ENCODE measurements around the gene ZNF227.

The ZNF227 gene

DNA sequence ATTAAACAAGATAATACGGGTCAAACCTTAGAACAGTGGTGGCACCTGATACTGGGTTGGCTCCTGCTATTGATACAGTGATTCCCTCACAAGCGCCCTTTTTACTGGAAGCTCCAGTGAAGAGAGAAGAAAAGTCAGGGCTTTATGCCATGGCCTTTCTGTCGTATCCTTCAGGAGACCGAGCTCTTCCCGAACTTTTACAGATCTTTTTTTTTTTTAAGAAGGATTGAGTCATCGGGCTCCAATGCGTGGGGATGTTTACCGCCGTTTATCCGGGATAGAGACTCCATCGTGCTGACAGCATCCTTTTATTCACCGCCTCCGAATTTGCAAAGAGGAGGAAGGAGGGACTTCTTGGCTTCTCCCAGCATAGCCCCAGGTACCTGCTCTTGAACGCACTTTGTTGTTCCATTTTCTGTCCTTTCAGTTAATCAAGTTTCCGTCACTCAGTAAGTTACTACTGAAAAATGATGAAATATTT, 574 bp downstream of the ZNF227 start:
- TF ChIP-seq GATA2 (IDR thresholded peaks at IDR 0.05; ENCODE audit: low read depth, low read length) (no peak), GATA3 (IDR thresholded peaks at IDR 0.05; ENCODE audit: low read depth, low read length) (no peak)

DNA sequence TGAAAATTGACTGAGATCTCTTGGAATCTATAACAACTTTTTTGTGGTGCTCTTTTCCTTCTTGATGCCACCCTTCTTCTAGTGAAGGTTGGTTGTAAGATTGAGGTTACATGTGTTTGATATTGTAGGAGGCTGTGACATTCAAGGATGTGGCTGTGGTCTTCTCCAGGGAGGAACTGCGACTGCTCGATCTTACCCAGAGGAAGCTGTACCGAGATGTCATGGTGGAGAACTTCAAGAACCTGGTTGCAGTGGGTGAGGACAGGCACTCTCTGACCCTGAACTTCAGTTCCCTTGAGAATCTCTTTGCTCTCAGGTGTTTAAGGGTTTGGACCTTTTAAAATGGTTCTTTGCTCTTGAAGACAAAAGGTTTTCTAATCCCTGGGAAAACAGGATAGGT, 16.0 kb downstream of the ZNF227 start:
- TF ChIP-seq GATA2 (IDR thresholded peaks at IDR 0.05; ENCODE audit: low read depth, low read length), result no peak
- TF ChIP-seq GATA3 (IDR thresholded peaks at IDR 0.05; ENCODE audit: low read depth, low read length), result no peak

DNA sequence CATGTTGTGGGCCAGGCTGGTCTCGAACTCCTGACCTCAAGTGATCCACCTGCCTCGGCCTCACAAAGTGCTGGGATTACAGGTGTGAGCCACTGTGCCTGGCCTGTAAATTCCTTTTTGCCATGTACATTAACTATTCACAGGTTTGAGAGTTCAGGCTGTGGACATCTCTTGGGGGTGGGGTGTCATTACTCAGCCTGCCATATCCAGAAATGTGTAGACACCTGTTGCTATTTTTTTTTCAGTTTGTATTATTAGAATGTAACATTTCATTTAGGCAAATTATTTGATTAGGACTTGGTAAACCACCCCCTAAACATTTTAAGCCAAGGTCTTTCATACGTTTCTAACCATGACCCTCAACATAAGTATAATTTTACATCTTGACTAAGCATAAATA, 20.5 kb downstream of the ZNF227 start:
- TF ChIP-seq GATA2 (IDR thresholded peaks at IDR 0.05; ENCODE audit: low read depth, low read length) (no peak), GATA3 (IDR thresholded peaks at IDR 0.05; ENCODE audit: low read depth, low read length) (no peak)

DNA sequence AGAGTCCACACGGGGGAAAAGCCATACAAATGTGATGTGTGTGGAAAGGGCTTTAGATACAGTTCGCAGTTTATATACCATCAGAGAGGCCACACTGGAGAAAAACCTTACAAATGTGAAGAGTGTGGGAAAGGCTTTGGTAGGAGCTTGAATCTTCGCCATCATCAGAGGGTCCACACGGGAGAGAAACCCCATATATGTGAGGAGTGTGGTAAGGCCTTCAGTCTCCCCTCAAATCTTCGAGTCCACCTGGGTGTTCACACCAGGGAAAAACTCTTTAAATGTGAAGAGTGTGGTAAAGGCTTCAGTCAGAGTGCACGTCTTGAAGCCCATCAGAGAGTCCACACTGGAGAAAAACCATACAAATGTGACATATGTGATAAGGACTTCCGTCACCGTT, 24.1 kb downstream of the ZNF227 start:
- TF ChIP-seq GATA3 (IDR thresholded peaks at IDR 0.05; ENCODE audit: low read depth, low read length), result no peak

DNA sequence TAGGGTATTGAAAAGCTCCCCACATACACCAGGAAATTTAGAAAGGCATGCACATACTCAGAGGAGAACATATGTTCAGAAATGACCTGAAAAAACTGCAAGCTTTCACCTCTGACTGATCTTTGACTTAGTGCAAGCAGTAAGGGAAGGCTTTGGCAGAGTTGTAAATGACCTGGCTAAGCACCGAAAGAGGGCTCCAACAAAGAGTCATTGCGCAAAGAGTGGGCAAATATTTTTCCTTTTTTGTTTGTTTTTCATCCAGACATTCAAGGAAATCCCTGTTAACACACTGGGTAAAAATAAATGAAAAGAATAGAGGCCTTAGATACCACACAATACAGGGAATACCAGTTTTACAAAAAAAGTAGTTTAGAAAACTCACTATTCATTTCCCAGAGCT, 42.2 kb downstream of the ZNF227 start:
- TF ChIP-seq GATA2 (IDR thresholded peaks at IDR 0.05; ENCODE audit: low read depth, low read length) (no peak), GATA3 (IDR thresholded peaks at IDR 0.05; ENCODE audit: low read depth, low read length) (no peak)

DNA sequence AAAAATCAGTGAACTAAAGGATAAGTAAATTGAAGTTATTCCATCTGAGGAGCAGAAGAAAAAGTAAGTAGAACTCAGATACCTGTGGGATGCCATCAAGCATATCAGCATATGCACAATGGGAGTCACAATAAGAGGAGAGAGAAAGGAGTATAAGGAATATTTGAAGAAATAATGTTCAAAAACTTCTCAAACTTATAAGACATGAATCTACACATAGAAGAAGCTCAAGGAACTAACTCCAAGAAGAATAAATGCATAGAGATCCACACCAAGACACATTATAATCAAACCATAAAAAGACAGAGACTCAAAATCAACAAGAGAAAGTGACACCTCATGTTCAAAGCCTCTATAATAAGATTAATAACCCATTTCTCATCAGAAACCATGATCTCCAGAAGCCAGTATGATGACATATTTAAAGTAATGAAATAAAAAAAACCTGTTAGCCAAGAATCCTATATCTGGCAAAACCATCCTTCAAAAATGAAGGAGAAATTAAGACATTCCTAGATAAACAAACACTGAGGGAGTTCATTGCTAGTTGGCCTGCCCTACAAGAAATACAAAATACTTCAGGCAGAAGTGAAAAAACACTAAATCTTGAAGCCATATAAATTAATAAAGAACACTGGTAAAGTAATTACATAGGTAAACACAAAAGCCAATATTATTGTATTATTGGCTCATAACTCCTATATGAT, 43.5 kb downstream of the ZNF227 start:
- no peak for TF ChIP-seq GATA2 (IDR thresholded peaks at IDR 0.05; ENCODE audit: low read depth, low read length)
- no peak for TF ChIP-seq GATA3 (IDR thresholded peaks at IDR 0.05; ENCODE audit: low read depth, low read length)

DNA sequence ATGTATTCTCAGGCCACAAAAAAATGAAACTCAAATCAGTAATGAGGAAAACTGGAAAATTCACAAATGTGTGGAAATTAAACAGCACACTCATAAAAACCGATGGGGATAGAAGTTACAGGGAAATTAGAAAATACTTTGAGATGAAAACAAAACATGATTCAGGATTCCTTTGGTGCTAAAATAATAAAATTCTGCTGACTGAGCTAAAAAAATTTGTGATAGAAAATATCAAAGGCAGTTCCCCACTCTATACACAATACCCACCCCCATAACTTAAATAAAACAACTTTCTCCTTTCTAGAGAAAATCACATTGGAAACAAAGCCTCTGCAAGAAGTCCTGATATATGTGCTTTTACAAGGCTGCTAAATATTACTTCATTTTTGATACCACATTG, 45.8 kb downstream of the ZNF227 start:
- TF ChIP-seq GATA2 (IDR thresholded peaks at IDR 0.05; ENCODE audit: low read depth, low read length) (no peak), GATA3 (IDR thresholded peaks at IDR 0.05; ENCODE audit: low read depth, low read length) (no peak)

DNA sequence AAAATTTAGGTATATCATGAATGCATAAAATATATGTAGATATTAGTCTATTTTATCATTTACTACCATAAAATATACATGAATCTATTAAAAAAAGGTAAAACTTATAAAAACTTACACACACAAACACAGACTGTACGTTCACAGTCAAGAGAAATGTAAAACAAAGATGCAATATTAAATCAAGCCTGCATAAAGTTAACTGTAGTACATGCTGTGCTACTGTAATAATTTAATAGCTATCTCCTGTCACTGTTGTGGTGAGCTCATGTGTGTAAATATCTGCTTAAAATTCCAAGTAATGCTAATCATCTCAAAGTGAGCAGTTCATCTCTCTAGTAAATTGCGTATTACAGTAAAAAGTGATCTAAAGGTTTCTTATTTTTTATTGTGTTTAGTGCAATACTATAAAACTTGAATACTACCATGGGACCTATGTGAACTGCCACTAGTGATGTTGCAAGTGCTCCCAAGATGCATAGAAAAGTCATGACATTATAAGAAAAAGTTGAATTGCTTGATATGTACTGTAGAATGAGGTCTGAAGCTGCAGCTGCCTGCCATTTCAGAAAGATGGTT, 46.6 kb downstream of the ZNF227 start:
- TF ChIP-seq GATA3 (IDR thresholded peaks at IDR 0.05; ENCODE audit: low read depth, low read length) (no peak), GATA2 (IDR thresholded peaks at IDR 0.05; ENCODE audit: low read depth, low read length) (no peak)

DNA sequence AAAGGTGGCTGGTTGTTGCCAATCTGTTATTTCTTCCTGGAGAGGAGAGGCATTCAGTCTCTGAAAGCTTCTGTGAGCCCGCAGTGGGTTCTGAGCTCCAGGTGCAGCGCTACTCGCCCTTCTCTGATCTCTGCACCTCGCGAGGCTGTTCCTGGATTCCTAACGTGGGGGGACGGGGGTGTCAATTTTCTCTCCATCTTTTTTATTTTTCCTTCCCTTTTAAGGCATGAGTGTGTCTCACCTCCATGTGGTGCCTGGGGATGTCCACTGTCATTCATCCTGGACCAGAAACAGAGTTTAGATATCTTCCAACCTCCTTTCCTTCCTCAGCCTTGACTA, 48.0 kb downstream of the ZNF227 start:
- TF ChIP-seq GATA3 (IDR thresholded peaks at IDR 0.05; ENCODE audit: low read depth, low read length), result no peak
- TF ChIP-seq GATA2 (IDR thresholded peaks at IDR 0.05; ENCODE audit: low read depth, low read length), result no peak

DNA sequence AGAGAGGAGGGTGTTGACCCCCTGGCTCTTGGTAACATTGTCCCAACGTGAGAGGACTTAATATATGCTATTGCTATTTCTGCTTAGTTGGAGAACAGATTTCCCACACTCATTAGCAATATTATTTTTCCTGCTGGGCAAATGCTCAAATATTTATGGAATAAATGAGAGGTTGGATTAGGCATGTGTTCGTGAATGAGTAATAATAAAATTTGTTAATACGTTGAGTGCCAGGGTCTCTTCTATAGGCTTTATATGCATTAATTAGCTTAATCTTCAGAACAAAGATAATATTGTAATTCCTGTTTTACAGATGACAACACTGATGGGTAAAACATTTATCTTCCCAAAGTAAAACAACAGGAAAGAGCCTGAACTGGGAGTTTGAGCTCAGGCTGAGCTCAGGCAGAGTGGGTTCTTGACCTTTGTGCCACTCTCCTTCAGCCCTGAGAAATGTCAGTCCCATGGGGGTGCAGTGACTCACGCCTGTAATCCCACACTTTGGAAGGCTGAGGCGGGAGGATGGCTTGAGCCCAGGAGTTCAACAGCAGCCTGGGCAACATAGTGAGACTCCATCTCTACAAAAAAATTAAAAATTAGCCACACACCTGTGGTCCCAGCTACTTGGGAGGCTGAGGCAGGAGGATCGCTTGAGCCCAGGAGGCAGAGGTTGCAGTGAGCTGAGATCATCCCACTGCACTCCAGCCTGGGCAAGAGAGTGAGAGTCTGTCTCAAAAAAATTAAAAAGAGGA, 48.5 kb downstream of the ZNF227 start:
- TF ChIP-seq GATA3 (IDR thresholded peaks at IDR 0.05; ENCODE audit: low read depth, low read length) (no peak), GATA2 (IDR thresholded peaks at IDR 0.05; ENCODE audit: low read depth, low read length) (no peak)

DNA sequence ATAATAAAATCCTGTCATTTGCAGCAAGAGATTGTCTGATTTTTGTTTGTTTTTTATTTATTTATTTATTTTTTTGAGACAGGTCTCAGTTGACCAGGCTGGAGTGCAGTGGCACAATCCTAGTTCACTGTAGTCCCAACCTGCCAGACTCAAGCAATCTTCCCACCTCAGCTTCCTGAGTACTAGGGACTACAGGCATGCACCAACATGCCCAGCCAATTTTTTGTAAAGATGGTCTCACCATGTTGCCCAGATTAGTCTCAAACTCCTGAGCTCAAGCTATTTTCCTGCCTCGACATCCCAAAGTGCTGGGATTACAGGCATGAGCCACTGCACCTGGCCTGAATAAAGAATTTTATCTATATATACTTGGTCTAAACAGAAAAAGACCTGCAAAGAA, 65.0 kb downstream of the ZNF227 start:
- TF ChIP-seq GATA3 (IDR thresholded peaks at IDR 0.05; ENCODE audit: low read depth, low read length) (no peak), GATA2 (IDR thresholded peaks at IDR 0.05; ENCODE audit: low read depth, low read length) (no peak)

DNA sequence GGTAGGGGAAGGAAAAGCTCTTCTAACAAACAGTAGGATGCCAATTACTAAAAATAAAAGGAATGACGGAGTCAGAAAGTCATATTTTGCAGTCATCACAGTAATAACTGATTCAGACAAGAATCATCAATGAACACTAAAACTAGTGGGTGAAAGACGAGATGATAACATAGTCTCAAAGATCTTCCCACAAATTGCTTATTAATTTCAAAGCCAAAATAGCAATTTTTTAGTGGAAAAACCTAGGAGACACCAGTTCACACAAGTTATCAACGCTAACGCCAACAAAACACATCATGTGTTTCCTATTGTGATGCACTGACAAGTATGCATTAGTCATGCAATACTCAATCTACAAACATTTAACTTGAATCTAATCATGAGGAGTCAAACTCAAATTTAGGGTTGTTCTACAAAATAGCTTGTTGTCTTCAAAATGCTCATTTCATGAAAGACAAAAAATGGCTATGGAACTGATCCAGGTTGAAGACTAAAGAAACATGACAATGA, 65.9 kb downstream of the ZNF227 start:
- TF ChIP-seq GATA2 (IDR thresholded peaks at IDR 0.05; ENCODE audit: low read depth, low read length), result no peak
- TF ChIP-seq GATA3 (IDR thresholded peaks at IDR 0.05; ENCODE audit: low read depth, low read length), result no peak

DNA sequence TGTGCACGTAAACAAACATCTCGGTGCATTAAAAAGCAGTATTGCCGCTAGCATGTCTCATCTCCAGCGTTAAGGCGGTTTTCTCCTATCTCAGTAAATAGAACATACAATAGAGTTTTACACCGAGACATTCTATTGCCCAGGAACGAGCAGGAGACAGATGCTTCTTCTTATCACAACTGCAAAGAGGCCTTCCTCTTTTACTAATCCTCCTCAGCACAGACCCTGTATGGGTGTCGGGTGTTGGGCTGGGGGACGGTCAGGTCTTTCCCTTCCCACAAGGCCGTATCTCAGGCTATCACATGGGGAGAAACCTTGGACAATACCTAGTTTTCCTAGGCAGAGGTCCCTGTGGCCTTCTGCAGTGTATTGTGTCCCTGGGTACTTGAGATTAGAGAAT, 68.6 kb downstream of the ZNF227 start:
- no peak for TF ChIP-seq GATA2 (IDR thresholded peaks at IDR 0.05; ENCODE audit: low read depth, low read length)
- no peak for TF ChIP-seq GATA3 (IDR thresholded peaks at IDR 0.05; ENCODE audit: low read depth, low read length)

DNA sequence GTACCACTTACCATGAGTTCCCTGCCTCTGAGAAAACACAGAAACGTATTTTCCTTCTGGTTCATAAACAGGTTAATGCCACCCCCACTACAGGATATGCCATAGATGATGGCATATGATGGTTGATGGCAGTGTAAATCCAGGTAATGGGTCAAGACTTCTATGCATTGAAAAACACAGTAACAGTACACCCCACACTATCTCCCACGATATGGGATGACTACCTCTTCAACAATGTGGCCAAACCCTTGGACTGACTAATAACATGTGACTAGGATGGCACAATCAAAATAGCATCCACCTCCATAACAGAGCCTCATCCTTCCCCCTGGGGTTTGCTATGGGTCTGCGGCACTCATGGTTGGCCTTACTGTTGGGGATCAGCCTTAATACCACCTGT, 70.5 kb downstream of the ZNF227 start:
- TF ChIP-seq GATA2 (IDR thresholded peaks at IDR 0.05; ENCODE audit: low read depth, low read length) (no peak), GATA3 (IDR thresholded peaks at IDR 0.05; ENCODE audit: low read depth, low read length) (no peak)

DNA sequence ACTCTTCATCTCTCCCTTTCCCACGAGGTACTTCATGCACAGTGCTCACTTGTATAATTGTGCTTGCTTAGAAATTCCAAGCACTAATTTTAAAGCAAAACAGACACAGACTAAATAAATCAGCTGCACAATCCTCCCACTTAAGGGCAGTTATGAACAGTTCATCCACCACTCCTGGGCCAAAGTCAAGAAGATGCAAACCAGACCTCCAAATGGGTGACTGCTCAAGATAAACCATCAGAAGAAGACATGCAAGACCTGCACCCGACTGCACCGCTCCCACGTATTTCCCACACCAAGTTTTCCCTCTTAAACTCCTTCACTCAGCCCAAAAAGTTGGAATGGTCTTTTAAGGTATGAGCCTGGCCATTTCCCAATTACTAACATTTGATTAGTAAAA, 72.6 kb downstream of the ZNF227 start:
- TF ChIP-seq GATA3 (IDR thresholded peaks at IDR 0.05; ENCODE audit: low read depth, low read length) (no peak), GATA2 (IDR thresholded peaks at IDR 0.05; ENCODE audit: low read depth, low read length) (no peak)

Measured in SH-SY5Y (cell line).